ENCODE measurements around the gene MBNL1. TPM values are rescaled to one million over a fixed set of nuclear protein-coding genes. Genes with fewer than 3 reads are reported as not detected.
"Not testable (repeated sequence)": the region's sequence is repeated elsewhere in the genome, so short reads cannot be mapped to it uniquely, and the experiment has no call there.

Gene MBNL1
- total RNA-seq, 4 donors from 2014 or later, result 190 to 279 (median 216) TPM

DNA sequence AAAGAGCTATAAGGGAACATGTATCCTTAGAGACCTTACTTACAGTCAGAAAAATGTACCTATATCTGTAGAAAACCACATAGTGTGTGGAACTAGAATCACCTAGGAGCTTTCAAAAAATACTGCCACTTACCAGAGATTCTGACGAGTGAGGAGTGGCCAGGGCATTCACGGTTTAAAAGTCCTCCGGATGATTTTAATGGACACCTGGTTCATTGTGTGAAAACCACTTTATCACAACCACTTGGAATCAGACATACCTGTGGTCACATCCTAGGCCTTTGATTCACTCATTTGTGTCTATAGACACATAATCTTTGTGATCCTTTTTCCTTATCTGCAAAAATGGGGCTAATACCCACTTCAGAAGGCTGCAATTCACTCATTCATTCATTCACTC is 159.8 kb downstream of the MBNL1 start:
- intact Hi-C loops (cut with DNase I), result no loop called here

DNA sequence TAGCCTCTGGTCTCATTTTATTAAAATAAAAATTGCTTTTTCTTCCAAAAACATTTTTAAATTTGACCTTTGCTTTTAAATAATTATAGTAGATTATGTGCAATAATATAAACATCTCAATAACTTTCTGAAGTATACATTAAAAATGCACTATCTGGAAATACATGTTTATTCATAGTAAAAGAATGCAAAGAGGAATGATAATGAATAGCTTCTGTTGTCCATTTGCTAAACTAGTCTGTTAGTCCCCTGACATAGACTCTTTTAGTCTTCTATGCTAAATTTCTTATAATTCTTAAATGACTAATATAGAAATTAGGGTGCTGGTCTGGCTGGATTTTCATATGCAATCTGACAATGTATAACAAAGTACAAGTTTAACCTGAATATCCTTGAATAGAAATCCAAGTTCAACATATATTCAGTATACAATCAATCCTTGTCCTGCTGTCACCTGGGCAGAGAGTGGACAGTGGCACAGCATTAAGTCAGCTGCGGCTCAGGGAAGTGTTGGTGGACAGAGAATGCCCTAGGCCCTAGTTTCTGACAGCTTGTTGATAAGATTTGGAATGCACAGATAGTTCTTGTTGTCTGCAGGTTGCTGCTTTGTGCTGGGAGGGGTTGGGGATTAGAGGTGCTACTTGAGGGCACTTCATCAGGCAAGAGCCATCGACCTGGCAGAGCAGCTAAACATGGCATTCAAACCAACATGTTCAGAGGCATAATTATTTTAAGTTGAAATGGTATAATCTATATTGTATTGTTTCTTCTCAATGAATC is 161.7 kb downstream of the MBNL1 start:
- no peaks in the 10 kb centered on the region for H3K9me3 ChIP-seq
- 34 to 35% methylated on average over 2 of the region's 2 CpGs for WGBS, 2 donors
- DNase-seq, result peak; percentile 42 to 49
- no peak for TF ChIP-seq POLR2A (IDR thresholded peaks at IDR 0.05)
- TF ChIP-seq, protein P1, sequence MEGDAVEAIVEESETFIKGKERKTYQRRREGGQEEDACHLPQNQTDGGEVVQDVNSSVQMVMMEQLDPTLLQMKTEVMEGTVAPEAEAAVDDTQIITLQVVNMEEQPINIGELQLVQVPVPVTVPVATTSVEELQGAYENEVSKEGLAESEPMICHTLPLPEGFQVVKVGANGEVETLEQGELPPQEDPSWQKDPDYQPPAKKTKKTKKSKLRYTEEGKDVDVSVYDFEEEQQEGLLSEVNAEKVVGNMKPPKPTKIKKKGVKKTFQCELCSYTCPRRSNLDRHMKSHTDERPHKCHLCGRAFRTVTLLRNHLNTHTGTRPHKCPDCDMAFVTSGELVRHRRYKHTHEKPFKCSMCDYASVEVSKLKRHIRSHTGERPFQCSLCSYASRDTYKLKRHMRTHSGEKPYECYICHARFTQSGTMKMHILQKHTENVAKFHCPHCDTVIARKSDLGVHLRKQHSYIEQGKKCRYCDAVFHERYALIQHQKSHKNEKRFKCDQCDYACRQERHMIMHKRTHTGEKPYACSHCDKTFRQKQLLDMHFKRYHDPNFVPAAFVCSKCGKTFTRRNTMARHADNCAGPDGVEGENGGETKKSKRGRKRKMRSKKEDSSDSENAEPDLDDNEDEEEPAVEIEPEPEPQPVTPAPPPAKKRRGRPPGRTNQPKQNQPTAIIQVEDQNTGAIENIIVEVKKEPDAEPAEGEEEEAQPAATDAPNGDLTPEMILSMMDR (IDR thresholded peaks at IDR 0.05), result no peak
- peaks cover 15 to 25% of the 10 kb centered on the region in 2 donors for H3K4me1 ChIP-seq
- intact Hi-C loops (cut with DNase I), result no loop called here
- no peak overlapping the region for H3K4me3 ChIP-seq (replicated peaks in 1 of 3)
- peak overlapping the region in 1 of 3 donors; percentile 19 for H3K27ac ChIP-seq
- H3K36me3 ChIP-seq, result peaks cover 5 to 6% of the 10 kb centered on the region in 2 donors
- H3K27me3 ChIP-seq, result no peaks in the 10 kb centered on the region

More for the DNA sequence above, 159.8 kb downstream of the MBNL1 start:
- Histone ChIP-seq H3K4me3 (replicated peaks in 1 of 3) (no peak overlapping the region), H3K27ac (no peak overlapping the region), H3K27me3 (no peaks in the 10 kb centered on the region), H3K4me1 (peaks cover 15 to 25% of the 10 kb centered on the region in 2 donors), H3K9me3 (no peaks in the 10 kb centered on the region), H3K36me3 (peaks cover 5 to 6% of the 10 kb centered on the region in 2 donors)
- 90 to 98% methylated on average over 3 of the region's 3 CpGs for WGBS, 2 donors
- no peak for DNase-seq
- TF ChIP-seq, protein P1 (IDR thresholded peaks at IDR 0.05), result no peak
- no peak for TF ChIP-seq POLR2A (IDR thresholded peaks at IDR 0.05)

GRCh38 chr3:152434142-152434541 is 165.4 kb downstream of the MBNL1 start:
- H3K27me3 ChIP-seq, result no peaks in the 10 kb centered on the region
- no peak for DNase-seq
- WGBS, 2 donors, result 98 to 100% methylated on average over 2 of the region's 2 CpGs
- no peak overlapping the region for H3K4me3 ChIP-seq (replicated peaks in 1 of 3)
- intact Hi-C loops (cut with DNase I), result no loop called here
- H3K9me3 ChIP-seq, result no peaks in the 10 kb centered on the region
- no peak overlapping the region for H3K27ac ChIP-seq
- TF ChIP-seq POLR2A (IDR thresholded peaks at IDR 0.05), result no peak
- TF ChIP-seq, protein P1 (IDR thresholded peaks at IDR 0.05), result no peak
- H3K4me1 ChIP-seq, result peaks cover 15 to 16% of the 10 kb centered on the region in 2 donors
- peaks cover 5 to 6% of the 10 kb centered on the region in 2 donors for H3K36me3 ChIP-seq

- intact Hi-C loops (cut with DNase I); H3K36me3 ChIP-seq; H3K4me3 ChIP-seq (replicated peaks in 1 of 3); H3K27me3 ChIP-seq; H3K27ac ChIP-seq; DNase-seq; H3K9me3 ChIP-seq: not testable (repeated sequence)
- peaks cover 10 to 14% of the 10 kb centered on the region in 2 donors for H3K4me1 ChIP-seq
Observed at GRCh38 chr3:152435210-152435609, 166.5 kb downstream of the MBNL1 start.

DNA sequence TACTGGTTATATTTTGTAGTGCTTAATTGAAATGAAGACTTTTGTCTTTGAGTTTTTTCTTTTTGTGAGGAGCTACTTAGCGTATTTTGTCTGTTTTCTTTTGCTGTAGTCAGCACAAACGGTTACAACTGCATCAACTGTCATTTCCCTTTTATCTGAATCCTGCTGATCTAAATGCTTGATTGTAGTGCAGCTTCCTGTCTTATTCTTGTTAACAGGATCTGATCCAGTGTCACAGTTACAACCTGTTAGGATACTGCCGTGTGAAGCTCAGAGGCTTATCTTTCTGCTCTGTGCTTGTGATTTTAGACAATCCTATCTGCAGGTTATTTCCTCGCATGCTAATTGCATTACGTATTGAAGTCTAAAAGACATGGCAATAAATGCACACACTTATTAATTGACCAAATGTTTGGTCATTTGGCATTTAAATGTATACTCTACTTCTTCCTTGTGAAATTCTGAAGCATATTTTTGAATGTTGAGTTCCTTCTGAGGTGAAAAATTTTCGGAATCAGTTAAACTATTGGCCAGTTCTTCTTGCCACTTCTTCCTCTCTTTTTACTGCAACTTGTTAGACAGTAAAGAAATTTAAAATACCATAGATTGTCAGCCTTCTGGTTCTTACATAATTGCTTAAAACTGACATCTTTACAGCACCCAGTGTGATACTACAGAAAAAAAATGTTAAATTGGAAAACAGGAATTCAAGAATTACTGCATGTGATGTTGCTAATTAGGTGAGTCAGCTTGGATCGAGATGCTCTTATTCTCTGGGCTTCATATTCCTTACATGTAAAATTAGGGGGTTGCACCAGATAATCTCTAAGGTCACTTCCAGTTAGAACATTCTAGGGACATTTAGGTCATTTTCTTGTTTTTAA is 168.2 kb downstream of the MBNL1 start:
- Histone ChIP-seq H3K9me3 (no peaks in the 10 kb centered on the region), H3K27me3 (no peaks in the 10 kb centered on the region), H3K36me3 (peaks cover 5 to 6% of the 10 kb centered on the region in 2 donors), H3K27ac (peak overlapping the region in 1 of 3 donors; percentile 35), H3K4me1 (peaks cover 0 to 5% of the 10 kb centered on the region in 2 donors), H3K4me3 (replicated peaks in 1 of 3) (no peak overlapping the region)
- intact Hi-C loops (cut with DNase I), result no loop called here
- no peak for DNase-seq
- WGBS, 2 donors, result 72 to 75% methylated on average over 7 of the region's 7 CpGs
- no peak for TF ChIP-seq POLR2A (IDR thresholded peaks at IDR 0.05)
- TF ChIP-seq, protein P1 (IDR thresholded peaks at IDR 0.05), result no peak
